Measurements from ENCODE around the gene LCE2D.

DNA sequence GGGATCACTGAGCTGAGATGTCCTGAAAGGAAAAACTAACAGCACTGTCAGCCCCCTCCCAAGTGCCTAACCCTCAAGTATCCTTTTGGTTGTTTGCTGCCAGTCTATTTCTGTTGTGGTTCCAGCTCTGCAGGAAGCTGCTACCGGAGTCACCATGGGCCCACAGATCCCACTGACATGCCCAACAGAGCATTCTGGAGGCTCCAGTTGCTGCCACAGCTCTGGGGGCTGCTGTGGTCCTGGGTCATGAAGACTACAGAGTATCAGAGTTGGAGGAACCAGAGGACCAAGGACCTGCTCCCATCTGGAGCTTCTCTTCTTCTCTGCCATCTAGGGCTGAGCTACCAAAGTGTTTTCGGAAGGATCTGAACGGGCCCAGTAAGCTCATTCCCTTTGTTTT, 41.2 kb upstream of the LCE2D start:
- TF ChIP-seq CTCF (conservative IDR thresholded peaks at IDR 0.05 in 1 of 2, IDR thresholded peaks at IDR 0.05 in 1 of 2; ENCODE audit: extremely low read depth in 1 of 2, insufficient read depth in 1 of 2, low read depth in 1 of 2, low read length in 2 of 2) = no peak
- no peak for TF ChIP-seq EZH2 (IDR thresholded peaks at IDR 0.05; ENCODE audit: borderline replicate concordance, low read length)

All from mammary epithelial cell (primary cell).